Uterus (tissue), 2 donors: ENCODE data around the gene MT1B.

Source experiments
- CTCF ChIP-seq, 4 experiments: fragments of 200-600 bp in 2 of 4; fragments of 450-650 bp in 2 of 4; sonication (generic) in 2 of 4; IDR thresholded peaks; one replicate each; pipeline ENCODE4 v1.5.1; 2016 to 2019; ENCODE audit warnings: antibody characterized with exemption in 4 of 4, mild to moderate bottlenecking in 2 of 4, moderate library complexity in 1 of 4
- POLR2A ChIP-seq, 2 donors: fragments of 450-650 bp; IDR thresholded peaks; one replicate each; pipeline ENCODE4 v1.6.1; 2016; ENCODE audit warnings: antibody characterized with exemption in 2 of 2, mild to moderate bottlenecking in 1 of 2, moderate library complexity in 1 of 2

GRCh38 chr16:56608876-56609462 is 42.7 kb upstream of the MT1B start:
- no peak for TF ChIP-seq CTCF (IDR thresholded peaks at IDR 0.05)
- no peak for TF ChIP-seq POLR2A (IDR thresholded peaks at IDR 0.05)
